D341Med (cell line): Measurements from ENCODE around the gene NCOA5.
"Not testable (repeated sequence)": the region's sequence is repeated elsewhere in the genome, so short reads cannot be mapped to it uniquely, and the experiment has no call there.

ENCODE experiments used
- DNase-seq: peaks from one replicate; pipeline ENCODE4 v3.0.0; 2012; ENCODE audit warnings: low spot score

Gene NCOA5

DNA sequence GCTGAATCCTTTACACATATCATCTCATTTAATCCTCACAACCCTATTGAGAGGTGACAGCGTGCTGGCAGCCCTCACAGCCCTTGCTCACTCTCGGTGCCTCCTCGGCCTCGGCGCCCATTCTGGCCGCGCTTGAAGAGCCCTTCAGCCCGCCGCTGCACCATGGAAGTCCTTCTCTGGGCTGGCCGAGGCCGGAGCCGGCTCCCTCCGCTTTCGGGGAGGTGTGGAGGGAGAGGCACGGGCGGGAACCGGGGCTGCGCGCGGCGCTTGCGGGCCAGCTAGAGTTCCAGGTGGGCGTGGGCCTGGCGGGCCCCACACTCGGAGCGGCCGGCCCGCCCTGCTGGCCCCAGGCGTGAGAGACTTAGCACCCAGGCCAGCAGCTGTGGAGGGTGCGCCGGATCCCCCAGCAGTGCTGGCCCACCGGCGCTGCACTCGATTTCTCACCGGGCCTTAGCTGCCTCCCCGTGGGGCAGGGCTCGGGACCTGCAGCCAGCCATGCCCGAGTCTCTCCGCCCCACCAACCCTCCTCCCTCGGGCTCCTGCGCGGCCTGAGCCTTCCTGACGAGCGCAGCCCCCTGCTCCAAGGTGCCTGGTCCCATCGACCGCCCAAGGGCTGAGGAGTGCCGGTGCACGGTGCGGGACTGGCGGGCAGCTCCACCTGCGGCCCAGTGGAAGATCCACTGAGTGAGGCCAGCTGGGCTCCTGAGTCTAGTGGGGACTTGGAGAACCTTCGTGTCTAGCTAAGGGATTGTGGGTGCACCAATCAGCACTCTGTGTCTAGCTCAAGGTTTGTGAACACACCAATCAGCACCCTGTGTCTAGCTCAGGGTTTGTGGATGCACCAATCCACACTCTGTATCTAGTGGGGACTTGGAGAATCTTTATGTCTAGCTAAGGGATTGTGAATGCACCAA, 2.1 kb upstream of the NCOA5 start:
- not testable (repeated sequence) for DNase-seq

DNA sequence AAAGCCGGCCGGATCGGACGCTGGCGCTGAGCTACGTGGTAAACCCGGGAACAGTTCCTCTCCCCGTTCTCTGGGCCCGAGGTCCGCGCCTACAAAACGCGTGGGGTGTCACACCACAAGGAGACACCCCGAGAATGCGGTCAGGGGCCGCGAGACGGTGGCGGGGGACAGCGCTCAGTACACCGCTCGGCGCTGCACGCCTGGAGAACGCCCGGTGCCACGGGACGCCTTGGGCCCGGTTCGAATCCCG, 670 bp downstream of the NCOA5 start:
- DNase-seq: no peak

DNA sequence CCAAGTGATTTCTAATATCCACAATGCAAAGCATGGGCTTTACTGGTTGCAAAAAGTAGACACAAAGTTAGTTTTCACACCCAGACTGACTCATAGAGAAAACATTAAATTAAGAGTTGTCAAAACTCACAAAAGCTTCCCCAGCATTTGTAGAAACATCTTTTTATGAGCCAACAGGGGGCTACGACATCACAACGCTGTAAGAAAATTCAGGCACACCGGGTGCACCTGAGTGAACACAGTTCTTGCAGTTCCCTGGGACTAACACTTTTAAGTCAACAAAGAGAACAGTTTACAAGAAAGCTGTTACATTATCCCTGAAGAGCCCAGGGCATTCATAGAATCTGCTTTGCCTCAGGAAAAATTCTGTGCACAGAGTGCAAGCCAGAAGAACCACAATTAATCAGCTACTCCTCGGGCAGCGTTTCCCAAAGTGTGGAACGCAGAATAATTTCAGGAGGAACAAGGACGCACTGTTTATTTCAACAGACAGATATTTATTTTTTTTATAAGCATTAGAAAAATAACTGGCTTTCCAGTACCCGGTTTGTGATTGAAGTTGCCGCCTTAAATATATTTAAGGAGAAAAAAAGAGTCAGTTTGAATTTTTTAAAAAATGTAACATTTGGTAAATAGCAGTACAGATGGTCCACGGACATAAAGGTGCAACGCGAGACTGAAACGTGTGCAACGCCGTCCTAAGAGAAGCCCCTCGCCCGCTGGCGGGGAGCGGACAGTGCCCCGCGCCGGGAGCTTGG, 1.2 kb downstream of the NCOA5 start:
- DNase-seq: no peak

DNA sequence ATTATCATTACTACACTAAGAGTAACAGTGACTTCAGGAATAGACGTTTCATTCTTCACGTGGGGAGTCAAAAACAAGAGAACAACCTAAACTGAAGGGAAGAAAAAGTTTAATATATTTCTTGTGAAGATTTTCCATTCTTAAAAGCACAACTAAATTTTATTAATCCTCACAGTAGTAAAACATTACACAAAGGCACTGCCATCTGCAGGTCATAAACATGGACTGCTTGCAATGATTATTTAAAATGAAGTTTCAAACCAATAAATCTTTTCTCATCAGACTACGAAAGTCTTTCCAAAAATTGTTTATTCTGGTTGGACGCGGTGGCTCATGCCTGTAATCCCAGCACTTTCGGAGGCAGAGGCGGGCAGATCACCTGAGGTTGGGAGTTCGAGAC, 2.6 kb downstream of the NCOA5 start:
- DNase-seq: no peak

DNA sequence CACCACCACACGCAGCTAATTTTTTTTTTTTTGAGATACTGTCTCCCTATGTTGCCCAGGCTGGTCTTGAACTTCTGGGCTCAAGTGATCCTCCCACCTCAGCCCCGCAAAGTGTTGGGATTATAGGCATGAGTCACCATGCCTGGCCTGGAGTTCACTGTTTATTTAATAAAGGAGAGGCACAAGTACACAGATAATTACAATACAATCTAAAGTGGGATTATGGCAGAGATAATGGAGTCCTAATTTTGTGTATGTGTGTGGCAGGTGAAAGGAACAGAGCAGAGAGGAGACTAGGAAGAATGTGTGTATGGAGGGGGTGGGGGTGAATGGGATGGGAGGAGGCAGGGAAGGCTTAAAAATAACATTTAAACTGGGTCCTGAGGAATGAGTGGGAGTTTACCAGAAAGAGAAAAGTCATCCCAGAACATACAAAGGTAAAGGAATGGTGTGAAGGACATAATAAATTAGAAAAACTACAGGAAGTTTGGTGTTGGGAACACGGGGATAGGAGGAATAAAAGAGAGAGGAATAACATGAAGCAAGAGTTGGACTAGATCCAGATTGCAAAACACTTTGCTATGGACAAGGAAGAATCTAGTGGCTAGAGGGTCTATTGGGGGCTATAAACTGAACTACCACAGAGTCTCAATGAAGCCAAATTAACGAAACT, 4.4 kb downstream of the NCOA5 start:
- DNase-seq: no peak

DNA sequence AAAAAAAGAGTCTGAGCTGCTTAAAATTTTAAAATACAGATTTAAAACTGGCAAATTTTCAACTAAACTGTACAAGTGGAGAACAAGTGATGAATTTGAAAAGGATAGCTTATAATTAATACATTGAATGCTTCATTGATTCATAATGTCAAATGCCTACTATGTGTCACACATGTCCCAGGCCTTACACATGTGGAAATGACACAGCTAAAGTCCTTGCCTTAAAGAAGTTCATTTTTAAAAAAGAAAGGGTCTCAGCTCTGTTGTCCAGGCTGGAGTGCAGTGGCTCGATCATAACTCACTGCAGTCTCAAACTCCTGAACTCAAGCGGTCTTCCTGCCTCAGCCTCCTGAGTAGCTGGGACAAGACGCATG, 5.0 kb downstream of the NCOA5 start:
- DNase-seq: no peak

DNA sequence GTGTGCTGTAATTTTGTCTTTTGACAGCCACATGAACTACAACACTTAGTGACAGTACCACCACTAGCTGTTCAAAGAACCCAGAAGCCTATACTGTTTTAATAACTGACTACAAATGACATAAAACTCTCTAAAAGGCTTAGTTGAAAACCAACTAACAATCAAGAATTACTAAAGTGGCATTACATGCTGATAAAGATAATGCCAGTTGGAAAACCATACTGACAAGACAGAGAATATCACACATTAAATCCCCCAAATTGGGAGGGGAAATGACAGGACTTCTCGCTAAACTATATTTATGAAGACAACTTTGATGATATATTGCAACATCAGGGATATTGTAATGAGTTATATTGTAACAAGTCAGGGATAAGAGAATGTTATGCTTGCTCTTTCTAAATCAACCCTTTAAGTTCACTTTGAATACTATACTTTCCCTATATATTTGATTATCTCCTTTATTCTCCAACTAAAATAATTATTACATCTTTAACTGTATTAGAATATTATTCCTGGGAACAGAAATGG, 6.2 kb downstream of the NCOA5 start:
- no peak for DNase-seq

DNA sequence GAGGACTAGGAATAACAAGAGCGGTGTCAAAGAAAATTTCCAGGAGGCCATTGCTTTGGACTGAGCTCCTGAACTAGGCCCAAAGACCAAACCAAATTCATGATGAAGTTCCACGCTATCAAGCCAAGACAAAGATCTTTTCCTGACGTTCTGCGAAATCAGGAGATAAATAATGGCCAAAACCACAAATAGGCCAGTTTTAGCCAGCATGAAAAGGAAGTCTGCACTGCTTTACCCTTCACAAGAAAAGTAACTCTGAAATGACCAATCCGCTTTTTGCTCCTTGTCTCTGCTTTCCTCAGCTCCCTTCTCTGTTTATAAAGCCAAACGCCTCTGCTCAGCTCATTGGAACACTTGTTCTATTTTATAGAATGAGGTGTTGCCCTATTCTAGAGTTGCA, 6.7 kb downstream of the NCOA5 start:
- DNase-seq: no peak

DNA sequence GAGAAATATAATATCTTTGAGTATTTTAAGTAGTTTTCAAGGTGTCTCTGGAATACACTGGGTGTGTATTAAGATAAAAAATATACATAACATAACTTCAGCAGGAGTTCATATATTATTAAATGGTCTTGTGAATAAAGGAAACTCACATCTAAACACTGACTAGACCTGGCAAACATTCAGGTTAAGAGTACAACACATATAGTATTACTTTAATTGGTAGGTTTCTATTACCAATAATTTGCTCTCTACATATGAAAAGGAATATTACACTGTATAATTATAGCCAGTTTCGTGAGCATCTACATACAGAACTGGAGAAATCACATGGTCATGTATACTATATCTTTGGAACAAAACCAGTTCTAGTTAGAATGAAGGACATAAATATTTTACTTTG, 8.7 kb downstream of the NCOA5 start:
- no peak for DNase-seq

DNA sequence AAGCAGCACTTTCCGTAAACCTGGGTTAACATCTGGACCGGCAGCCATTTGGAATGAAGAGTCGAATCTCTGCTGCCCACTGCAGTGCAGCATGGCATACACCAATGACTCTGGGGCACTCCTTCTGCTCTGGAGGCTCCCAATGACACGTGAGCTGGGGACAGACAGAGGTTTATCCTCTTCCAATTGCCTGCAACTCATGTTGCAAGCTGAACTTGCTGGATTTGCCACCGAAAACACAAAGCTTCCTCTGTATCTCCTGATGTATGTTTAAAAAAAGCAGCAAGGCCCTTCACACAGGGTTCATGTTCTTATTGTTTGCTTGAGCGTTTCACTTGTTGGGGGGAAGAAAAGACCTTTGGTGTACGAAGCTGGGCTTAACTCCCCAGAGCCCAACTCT, 10.8 kb downstream of the NCOA5 start:
- no peak for DNase-seq

DNA sequence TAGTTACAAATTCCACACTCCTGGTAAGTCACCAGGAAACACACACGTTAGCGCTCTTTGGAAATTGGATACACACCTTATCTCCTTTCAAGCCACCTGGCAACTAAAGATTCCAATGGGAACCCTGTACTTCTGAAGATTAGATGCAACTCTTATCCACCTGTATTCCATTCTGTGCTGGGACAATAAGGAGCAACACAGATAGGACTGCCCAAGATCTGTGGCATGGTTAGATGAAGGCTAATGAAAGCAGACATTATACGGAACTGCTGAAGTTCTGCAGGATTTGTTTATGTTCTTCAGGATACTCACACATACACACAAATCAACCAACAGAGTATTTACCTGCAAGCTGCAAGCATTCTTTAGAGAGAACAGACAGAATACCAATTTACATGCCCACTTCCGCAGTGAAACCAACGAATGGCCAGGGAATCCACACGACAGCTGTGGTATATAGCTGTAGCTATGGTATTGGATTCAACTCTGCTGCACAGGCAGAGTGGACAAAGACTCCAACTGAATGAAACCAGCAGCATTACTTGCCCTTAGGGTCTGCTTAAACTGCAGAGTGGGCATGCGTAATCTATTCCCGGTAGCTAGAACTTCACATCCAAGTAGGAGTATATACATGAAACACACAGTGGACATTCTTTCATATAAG, 12.0 kb downstream of the NCOA5 start:
- no peak for DNase-seq

DNA sequence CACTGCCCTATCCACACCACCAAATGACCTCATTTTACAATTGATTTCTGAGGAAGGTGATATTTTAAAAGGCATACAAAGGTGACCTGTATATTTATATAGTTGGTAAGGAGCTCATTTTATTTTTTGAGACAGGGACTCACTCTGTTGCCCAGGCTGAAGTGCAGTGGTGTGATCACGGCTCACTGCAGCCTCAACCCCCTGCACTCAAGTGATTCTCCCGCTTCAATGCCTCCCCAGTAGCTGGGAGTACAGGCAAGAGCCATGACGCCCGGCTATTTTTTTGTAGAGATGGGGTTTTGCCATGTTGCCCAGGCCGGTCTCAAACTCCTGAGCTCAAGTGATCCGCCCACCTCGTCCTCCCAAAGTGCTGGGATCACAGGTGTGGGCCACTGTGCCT, 13.0 kb downstream of the NCOA5 start:
- DNase-seq: no peak

DNA sequence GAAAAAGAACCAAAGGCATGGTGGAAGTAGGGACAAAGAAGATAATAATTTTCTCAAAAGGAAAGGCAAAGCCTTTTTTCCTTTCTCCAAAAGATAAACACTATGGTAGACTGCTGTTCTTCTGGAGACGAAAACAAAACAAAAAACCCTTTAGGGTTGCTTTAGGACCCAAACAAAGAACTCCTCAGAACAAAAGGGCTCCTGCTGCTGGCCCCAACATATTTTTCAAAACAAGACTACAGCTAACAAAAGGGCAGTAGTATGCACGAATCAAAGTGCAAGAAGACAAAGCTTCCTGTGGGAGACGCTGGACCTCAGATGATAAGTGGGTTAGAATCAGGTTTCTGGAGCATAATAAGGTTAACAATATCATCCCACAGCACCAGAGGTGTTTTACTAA, 15.8 kb downstream of the NCOA5 start:
- DNase-seq: no peak

DNA sequence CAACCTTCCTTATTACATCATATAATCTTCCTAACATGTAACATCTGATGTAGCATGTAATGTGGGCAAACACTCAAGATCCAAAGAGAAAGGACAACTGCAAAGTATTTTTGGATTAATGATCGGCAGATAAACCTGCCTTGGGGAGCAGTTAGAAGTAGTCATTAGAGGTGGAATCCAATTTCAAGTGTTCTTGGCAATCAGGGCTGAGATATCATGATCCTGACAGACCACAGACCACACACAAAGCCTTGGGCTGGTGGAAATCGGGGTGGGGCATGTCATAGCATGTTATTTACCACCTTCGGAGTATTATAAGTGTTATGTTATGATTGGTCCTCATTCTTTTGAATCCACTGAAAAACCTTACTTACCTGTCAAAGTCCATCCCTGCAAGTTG, 16.3 kb downstream of the NCOA5 start:
- no peak for DNase-seq

DNA sequence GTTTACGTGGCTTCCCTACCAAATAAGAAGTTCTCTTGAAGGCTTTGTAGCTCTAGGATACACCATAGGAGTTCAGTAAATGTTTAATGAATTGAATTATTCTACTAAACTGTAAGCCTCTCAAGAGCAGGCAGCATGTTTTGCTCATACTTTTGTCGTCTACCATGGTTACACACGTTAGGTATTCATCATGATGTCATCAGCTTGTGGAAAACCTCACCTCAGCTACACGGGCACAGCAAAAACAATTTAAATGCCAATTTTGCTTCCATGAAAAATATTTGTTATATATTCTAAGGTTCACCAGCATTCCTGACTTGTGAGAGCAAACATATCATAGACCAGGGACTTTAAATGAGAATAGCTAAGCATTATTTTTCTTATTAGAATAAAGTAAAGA, 16.7 kb downstream of the NCOA5 start:
- no peak for DNase-seq

DNA sequence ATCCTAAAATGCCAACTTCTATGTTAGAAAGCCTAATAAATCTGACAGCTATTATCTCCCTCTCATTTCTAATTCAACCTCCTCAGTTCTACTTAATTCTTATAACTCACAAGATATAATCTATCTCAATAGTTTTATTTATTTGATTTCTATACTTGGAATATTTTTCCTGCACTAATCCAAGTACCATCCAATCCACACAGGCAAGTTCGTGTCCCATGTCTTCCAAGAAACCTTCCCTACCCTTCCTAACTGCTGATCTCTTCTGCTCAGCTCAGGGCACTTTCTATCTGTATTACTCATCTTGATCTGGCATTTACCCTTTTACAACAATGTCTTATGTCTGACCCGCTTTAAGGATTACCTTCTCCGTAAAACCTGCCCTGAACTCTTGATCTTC, 18.2 kb downstream of the NCOA5 start:
- DNase-seq: no peak

DNA sequence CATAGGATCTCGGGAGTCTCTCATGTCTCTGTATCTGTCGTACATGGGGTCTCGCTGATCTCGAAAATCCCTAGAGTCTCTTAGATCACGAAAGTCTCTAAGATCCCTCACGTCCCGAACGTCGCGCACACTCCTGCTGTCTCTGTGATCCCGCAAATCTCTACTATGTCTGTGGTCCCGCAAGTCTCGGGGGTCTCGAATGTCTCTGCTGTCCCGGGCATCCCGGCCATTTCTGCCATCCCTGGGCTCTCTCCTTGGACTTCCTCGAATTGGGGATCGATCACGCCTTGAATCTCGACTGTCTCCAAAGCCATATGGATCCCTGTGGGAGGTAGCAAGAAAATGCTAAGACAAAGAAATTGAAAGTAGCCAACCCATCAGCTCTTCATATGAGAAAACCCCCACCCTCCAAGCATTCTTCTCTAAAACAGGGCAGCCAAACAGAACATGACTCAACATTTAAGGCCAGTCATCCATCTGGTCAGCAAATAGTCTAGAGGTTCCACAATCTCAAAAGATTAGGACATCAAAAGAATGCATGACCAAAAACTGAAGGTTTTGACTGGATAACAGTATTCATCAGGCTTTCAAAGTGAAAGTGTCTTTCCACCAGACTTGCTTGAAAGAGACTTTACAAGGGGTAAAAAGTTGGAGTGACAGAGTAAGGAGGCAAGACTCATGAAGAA, 19.4 kb downstream of the NCOA5 start:
- DNase-seq: no peak

DNA sequence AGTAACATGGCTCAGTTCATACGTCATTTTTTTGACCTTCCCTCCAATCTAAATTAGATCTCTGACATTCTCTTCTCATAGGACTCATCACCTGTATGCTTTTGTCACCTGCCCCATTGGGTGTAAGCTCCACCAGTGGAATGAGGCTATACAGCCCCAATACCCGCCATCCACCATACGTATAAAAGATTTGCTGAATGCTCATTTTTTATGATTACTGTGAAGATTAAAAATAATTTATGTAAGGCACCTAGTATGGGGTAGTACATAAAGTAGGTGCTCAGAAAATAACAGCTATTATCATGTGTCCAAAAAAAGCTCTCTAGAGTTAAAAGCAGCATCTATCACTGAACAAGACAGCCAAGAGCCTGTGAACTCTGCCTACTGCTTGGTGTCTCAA, 24.1 kb downstream of the NCOA5 start:
- DNase-seq: no peak

DNA sequence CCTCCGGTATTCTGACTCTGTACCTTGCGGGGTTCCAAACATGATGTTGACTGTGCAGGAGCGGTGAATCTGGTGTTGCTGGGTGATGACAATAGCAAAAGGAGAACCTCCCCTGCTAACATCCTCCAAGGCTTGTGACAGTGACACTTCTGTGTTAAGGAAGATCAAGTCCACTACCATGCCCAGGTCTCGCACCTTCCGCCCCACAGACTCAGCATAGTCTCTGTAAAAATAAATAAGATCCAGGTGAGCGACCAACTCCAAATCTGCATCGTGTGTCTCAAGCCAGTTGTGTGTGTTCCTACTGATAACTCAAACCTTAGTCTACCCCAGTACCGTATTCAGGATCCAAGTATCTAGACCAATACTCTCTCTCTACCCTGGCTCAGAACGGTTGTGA, 24.8 kb downstream of the NCOA5 start:
- no peak for DNase-seq

DNA sequence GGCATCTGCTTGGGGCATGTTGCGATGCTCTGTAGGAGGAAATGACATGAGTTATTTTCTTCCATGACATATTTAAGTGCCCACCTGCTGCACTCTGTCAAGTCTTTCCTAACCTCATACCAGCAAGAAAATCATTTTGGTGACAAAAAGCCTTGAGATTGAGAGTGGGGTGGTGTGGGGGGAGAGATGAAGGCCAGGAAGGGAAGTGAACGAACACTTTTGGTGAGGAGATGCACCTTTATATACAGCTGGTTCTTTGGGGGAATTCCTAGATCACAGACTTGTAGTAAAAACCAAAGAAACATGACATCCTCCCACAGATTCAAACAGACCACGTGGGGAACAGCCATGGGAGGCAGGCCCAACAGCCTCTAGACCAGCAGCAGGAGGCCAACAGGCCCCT, 26.1 kb downstream of the NCOA5 start:
- DNase-seq: no peak

DNA sequence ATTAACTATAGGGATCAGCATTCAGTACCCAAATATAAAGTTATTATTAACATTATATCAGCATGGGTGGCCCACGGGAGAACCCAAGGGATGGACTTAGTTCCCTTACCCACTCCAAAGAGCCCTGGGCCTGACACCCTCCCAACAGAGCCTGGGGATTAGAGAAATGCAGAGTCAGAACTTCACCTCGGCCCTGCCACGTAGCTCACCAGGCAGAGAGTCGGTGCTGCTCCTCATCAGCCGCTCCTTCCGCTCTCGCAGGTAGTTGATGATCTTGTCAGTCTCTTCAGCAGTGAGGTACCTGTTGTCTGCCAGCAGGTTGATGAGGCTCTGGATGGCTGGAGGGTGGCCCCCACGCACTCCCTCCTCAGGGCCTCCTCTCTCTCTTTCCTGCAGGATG, 26.6 kb downstream of the NCOA5 start:
- no peak for DNase-seq

DNA sequence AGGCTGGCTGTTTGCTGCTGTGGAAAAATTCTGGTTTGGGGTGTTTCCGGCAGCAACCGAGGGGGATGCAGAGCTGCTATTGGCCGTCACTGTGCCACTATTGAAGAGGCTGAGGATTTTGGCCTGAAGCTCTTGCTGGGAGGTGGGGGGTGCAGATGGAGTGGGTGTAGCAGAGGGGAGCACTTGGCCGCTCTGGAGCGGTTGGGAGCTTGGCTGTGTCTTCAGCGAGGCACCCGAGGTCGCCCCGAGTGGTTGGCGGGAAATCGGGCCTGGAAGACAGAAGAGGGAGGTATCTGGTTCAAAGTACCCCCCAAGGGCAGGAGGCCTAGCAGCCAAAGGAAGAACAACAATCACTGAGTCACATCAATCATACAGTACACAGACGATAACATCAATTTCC, 27.1 kb downstream of the NCOA5 start:
- DNase-seq: no peak
